SK-N-SH (cell line): ENCODE results near the gene ZMIZ2. TPM values are rescaled to one million over a fixed set of nuclear protein-coding genes. Genes with fewer than 3 reads are reported as not detected.

ENCODE experiments used
- CTCF ChIA-PET: fragments of 300-600, 350-600 bp; formaldehyde crosslinking; extraction: SDS; loops from one replicate; lab custom pipeline; 2021; lab: Yijun Ruan, JAX
- POLR2A ChIA-PET: fragments of 350-600 bp; sonication (Branson Sonifier 250); formaldehyde crosslinking; extraction: SDS; loops from one replicate; lab custom pipeline; 2020; ENCODE audit warnings: antibody characterized with exemption, inconsistent platforms; lab: Yijun Ruan, JAX
- DNase-seq: peaks from one replicate; pipeline ENCODE4 v3.0.0; 2012
- H2AFZ ChIP-seq: fragments of 200-600 bp; sonication (generic); 2 replicates; pipeline ENCODE4 v1.8.1; 2016; ENCODE audit warnings: antibody characterized with exemption, mild to moderate bottlenecking, low read depth
- H3F3A ChIP-seq: fragments of 200-600 bp; sonication (generic); replicated peaks from 2 replicates; pipeline ENCODE3; 2016; ENCODE audit warnings: antibody characterized with exemption, mild to moderate bottlenecking; ENCODE audit not compliant: insufficient read depth
- H3K27ac ChIP-seq, 2 experiments: fragments of 200-500 bp in 1 of 2; fragments of 200-600 bp in 1 of 2; sonication (Bioruptor generic) in 1 of 2; sonication (generic), shearing (Covaris generic) in 1 of 2; 2 replicates each; pipeline versions ENCODE4 v1.5.1 to v1.6.1; 2014 to 2016; ENCODE audit warnings: low read depth in 2 of 2, inconsistent platforms in 1 of 2, low read length in 1 of 2, mild to moderate bottlenecking in 1 of 2, mixed read lengths in 1 of 2
- H3K27me3 ChIP-seq: fragments of 200-600 bp; sonication (generic), shearing (Covaris generic); 2 replicates; pipeline ENCODE4 v1.6.1; 2016; ENCODE audit warnings: mixed run types; ENCODE audit not compliant: insufficient read depth
- H3K36me3 ChIP-seq, 2 experiments: fragments of 200-500 bp in 1 of 2; fragments of 200-600 bp in 1 of 2; sonication (Bioruptor generic) in 1 of 2; sonication (generic) in 1 of 2; replicated peaks in 1 of 2; 2 replicates each; pipeline versions ENCODE3 to v1.5.1; 2014 to 2016; ENCODE audit warnings: low read length in 1 of 2, mild to moderate bottlenecking in 1 of 2; ENCODE audit not compliant: insufficient read depth in 2 of 2, control insufficient read depth in 1 of 2
- H3K4me1 ChIP-seq, 2 experiments: fragments of 200-500 bp in 1 of 2; fragments of 200-600 bp in 1 of 2; sonication (Bioruptor generic) in 1 of 2; sonication (generic), shearing (Covaris generic) in 1 of 2; 2 replicates each; pipeline versions ENCODE4 v1.5.1 to v1.6.1; 2014 to 2016; ENCODE audit warnings: low read depth in 1 of 2, low read length in 1 of 2, mixed run types in 1 of 2; ENCODE audit not compliant: insufficient read depth in 2 of 2, control insufficient read depth in 1 of 2
- H3K4me2 ChIP-seq: fragments of 200-600 bp; sonication (generic), shearing (Covaris generic); 2 replicates; pipeline ENCODE4 v1.6.1; 2017; ENCODE audit warnings: mixed run types
- H3K4me3 ChIP-seq, 2 experiments: fragments of 200-500 bp in 1 of 2; fragments of 200-600 bp in 1 of 2; sonication (Bioruptor generic) in 1 of 2; sonication (generic), shearing (Covaris generic) in 1 of 2; 2 replicates each; pipeline versions ENCODE4 v1.5.1 to v1.8.1; 2014 to 2016; ENCODE audit warnings: low read depth in 2 of 2, inconsistent platforms in 1 of 2, low read length in 1 of 2, mild to moderate bottlenecking in 1 of 2, mixed read lengths in 1 of 2, moderate library complexity in 1 of 2
- H3K79me2 ChIP-seq: fragments of 200-600 bp; sonication (generic); 2 replicates; pipeline ENCODE4 v1.8.1; 2017; ENCODE audit warnings: mild to moderate bottlenecking; ENCODE audit not compliant: insufficient read depth
- H3K9ac ChIP-seq: fragments of 200-600 bp; sonication (generic); 2 replicates; pipeline ENCODE4 v1.6.1; 2017; ENCODE audit warnings: mixed run types
- H3K9me2 ChIP-seq: fragments of 200-600 bp; sonication (generic); 2 replicates; pipeline ENCODE4 v1.6.1; 2017; ENCODE audit warnings: mixed run types
- H3K9me3 ChIP-seq: fragments of 200-600 bp; sonication (generic); 2 replicates; pipeline ENCODE4 v1.6.1; 2017; ENCODE audit warnings: mixed run types, mild to moderate bottlenecking, moderate library complexity
- H4K20me1 ChIP-seq: fragments of 200-600 bp; sonication (generic); 2 replicates; pipeline ENCODE4 v1.6.1; 2017; ENCODE audit warnings: mild to moderate bottlenecking, mixed run types; ENCODE audit not compliant: insufficient read depth
- ELF1 ChIP-seq: IDR thresholded peaks from 2 replicates; pipeline ENCODE4 v1.4.0; 2012
- GABPA ChIP-seq: IDR thresholded peaks from 2 replicates; pipeline ENCODE4 v1.4.0; 2012; ENCODE audit warnings: low read depth, mild to moderate bottlenecking
- JUND ChIP-seq: IDR thresholded peaks from 2 replicates; pipeline ENCODE4 v1.4.0; 2012
- MEF2A ChIP-seq: IDR thresholded peaks from 2 replicates; pipeline ENCODE4 v1.4.0; 2012; ENCODE audit warnings: low read depth, borderline replicate concordance
- MXI1 ChIP-seq: IDR thresholded peaks from 2 replicates; pipeline ENCODE4 v1.6.1; 2012; ENCODE audit warnings: mild to moderate bottlenecking, low read depth, low read length, improper control_type of control experiment
- NRF1 ChIP-seq: IDR thresholded peaks from 2 replicates; pipeline ENCODE4 v1.6.1; 2012; ENCODE audit warnings: low read depth, mild to moderate bottlenecking, low read length
- POLR2AphosphoS5 ChIP-seq: IDR thresholded peaks from 2 replicates; pipeline ENCODE4 v1.6.1; 2012; ENCODE audit warnings: low read depth, low read length
- RAD21 ChIP-seq: IDR thresholded peaks from 2 replicates; pipeline ENCODE4 v1.6.1; 2012; ENCODE audit warnings: mild to moderate bottlenecking, low read length
- RCOR1 ChIP-seq: fragments of 150-350 bp; IDR thresholded peaks from 2 replicates; pipeline ENCODE4 v1.6.1; 2017; ENCODE audit warnings: antibody characterized with exemption, low read length
- REST ChIP-seq: IDR thresholded peaks from 2 replicates; pipeline ENCODE4 v1.6.1; 2012; ENCODE audit warnings: mild to moderate bottlenecking, low read depth, low read length, moderate library complexity
- RXRA ChIP-seq: IDR thresholded peaks from 2 replicates; pipeline ENCODE4 v1.4.0; 2012; ENCODE audit warnings: low read depth, mild to moderate bottlenecking, borderline replicate concordance
- SIN3A ChIP-seq: IDR thresholded peaks from 2 replicates; pipeline ENCODE4 v1.6.1; 2012; ENCODE audit warnings: low read depth, mild to moderate bottlenecking, low read length, moderate library complexity, borderline replicate concordance
- TAF1 ChIP-seq: IDR thresholded peaks from 2 replicates; pipeline ENCODE4 v1.6.1; 2012; ENCODE audit warnings: low read depth, mild to moderate bottlenecking, low read length, moderate library complexity, borderline replicate concordance
- TEAD4 ChIP-seq: IDR thresholded peaks from 2 replicates; pipeline ENCODE4 v1.4.0; 2012; ENCODE audit warnings: mild to moderate bottlenecking, borderline replicate concordance; ENCODE audit not compliant: insufficient read depth
- ZBTB33 ChIP-seq: IDR thresholded peaks from 2 replicates; pipeline ENCODE4 v1.4.0; 2012; ENCODE audit warnings: low read depth, borderline replicate concordance
- WGBS: methylation state at CpG from one replicate; pipeline ENCODE4 v1.1.6; 2017; ENCODE audit warnings: low lambda C conversion rate; 5-methylcytosine and 5-hydroxymethylcytosine counted together
- polyA plus RNA-seq, 3 experiments: library from polyadenylated mRNA; depleted of rRNA; stranded (reverse); fragments of >200 nt; gene quantifications; 2 replicates each; pipeline ENCODE4 v1.2.3, GENCODE V29; 2012
- TF ChIP-seq, protein P1 (sequence below): fragments of 200-600 bp; sonication (generic); IDR thresholded peaks from 2 replicates; pipeline ENCODE4 v1.6.1; 2017; ENCODE audit warnings: antibody characterized with exemption, mild to moderate bottlenecking, moderate library complexity
- TF ChIP-seq, protein P2 (sequence below): IDR thresholded peaks from 2 replicates; pipeline ENCODE4; 2012
- TF ChIP-seq, protein P3 (sequence below): IDR thresholded peaks from 2 replicates; pipeline ENCODE4 v1.4.0; 2012; ENCODE audit warnings: low read depth

The ZMIZ2 gene
- polyA plus RNA-seq, 1 of the 3 experiments (the other 2 are of a cell fraction) = 18.1 TPM

GRCh38 chr7:44787762-44788161 lies 39.1 kb downstream of the ZMIZ2 start:
- Histone ChIP-seq H3K4me2 (no peak overlapping the region), H3K36me3 (no peaks in the 10 kb centered on the region), H3K27ac (no peak overlapping the region), H4K20me1 (no peaks in the 10 kb centered on the region), H3K9ac (no peak overlapping the region), H3F3A (peaks cover 2% of the 10 kb centered on the region), H3K79me2 (no peaks in the 10 kb centered on the region), H3K9me2 (no peaks in the 10 kb centered on the region), H3K4me1 (no peaks in the 10 kb centered on the region), H3K9me3 (no peaks in the 10 kb centered on the region), H3K4me3 (no peak overlapping the region), H3K27me3 (no peaks in the 10 kb centered on the region), H2AFZ (no peak overlapping the region)
- WGBS = 87% methylated on average over 3 of the region's 3 CpGs
- TF ChIP-seq RXRA (no peak), REST (no peak), RCOR1 (no peak), MXI1 (no peak), RAD21 (no peak), JUND (no peak), POLR2AphosphoS5 (no peak), GABPA (no peak), MEF2A (no peak), TEAD4 (no peak), TAF1 (no peak), SIN3A (no peak), ZBTB33 (no peak), NRF1 (no peak), ELF1 (no peak)
- TF ChIP-seq, protein P1, sequence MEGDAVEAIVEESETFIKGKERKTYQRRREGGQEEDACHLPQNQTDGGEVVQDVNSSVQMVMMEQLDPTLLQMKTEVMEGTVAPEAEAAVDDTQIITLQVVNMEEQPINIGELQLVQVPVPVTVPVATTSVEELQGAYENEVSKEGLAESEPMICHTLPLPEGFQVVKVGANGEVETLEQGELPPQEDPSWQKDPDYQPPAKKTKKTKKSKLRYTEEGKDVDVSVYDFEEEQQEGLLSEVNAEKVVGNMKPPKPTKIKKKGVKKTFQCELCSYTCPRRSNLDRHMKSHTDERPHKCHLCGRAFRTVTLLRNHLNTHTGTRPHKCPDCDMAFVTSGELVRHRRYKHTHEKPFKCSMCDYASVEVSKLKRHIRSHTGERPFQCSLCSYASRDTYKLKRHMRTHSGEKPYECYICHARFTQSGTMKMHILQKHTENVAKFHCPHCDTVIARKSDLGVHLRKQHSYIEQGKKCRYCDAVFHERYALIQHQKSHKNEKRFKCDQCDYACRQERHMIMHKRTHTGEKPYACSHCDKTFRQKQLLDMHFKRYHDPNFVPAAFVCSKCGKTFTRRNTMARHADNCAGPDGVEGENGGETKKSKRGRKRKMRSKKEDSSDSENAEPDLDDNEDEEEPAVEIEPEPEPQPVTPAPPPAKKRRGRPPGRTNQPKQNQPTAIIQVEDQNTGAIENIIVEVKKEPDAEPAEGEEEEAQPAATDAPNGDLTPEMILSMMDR = no peak
- TF ChIP-seq, protein P2, sequence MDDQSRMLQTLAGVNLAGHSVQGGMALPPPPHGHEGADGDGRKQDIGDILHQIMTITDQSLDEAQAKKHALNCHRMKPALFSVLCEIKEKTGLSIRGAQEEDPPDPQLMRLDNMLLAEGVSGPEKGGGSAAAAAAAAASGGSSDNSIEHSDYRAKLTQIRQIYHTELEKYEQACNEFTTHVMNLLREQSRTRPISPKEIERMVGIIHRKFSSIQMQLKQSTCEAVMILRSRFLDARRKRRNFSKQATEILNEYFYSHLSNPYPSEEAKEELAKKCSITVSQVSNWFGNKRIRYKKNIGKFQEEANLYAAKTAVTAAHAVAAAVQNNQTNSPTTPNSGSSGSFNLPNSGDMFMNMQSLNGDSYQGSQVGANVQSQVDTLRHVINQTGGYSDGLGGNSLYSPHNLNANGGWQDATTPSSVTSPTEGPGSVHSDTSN = no peak
- TF ChIP-seq, protein P3, sequence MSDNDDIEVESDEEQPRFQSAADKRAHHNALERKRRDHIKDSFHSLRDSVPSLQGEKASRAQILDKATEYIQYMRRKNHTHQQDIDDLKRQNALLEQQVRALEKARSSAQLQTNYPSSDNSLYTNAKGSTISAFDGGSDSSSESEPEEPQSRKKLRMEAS = no peak
- POLR2A ChIA-PET = no interaction called here
- no peak for DNase-seq
- CTCF ChIA-PET = interaction anchor here (1.4 to 1.7 kb wide), 2 partner anchors 20 to 59 kb away, joined by 4 read pairs; no protein-coding TSS in a partner anchor
